ENCODE measurements around the gene USP22.

Gene USP22

DNA sequence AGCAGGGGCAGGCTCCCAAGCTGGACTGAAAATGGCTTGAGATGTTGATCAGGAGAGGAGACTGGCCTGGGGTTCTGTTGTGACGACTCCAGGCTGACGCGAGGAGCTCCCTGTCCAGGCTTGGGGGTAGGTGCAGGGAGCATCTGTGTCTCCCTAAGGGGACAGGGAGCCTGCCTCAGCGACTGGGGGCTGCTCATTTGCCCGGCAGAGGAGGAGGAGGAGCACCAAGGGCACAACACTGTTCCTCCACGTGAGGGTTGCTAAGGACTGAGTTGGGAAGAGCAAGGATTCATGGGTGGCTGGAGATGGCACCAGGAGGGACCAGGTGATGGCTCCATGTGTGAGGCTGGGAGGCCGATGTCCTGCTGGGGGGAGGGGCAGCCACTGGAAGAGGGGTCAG, 53.3 kb downstream of the USP22 start:
- Histone ChIP-seq H4K20me1 (ENCODE audit: insufficient read depth) (no peaks in the 10 kb centered on the region), H3K9ac (no peak overlapping the region), H3K27me3 (ENCODE audit: insufficient read depth, low read depth) (no peaks in the 10 kb centered on the region), H3K79me2 (ENCODE audit: insufficient read depth, low read depth) (no peaks in the 10 kb centered on the region), H3K4me1 (ENCODE audit: low read depth, poor library complexity, severe bottlenecking) (no peaks in the 10 kb centered on the region), H3K36me3 (ENCODE audit: insufficient read depth) (no peaks in the 10 kb centered on the region), H3K27ac (no peak overlapping the region), H3K4me2 (no peak overlapping the region), H3K4me3 (IDR thresholded peaks at IDR 0.05; ENCODE audit: insufficient read depth, low read depth, low read length) (no peak overlapping the region), H2AFZ (ENCODE audit: low read depth) (no peak overlapping the region)
- TF ChIP-seq, protein P1, sequence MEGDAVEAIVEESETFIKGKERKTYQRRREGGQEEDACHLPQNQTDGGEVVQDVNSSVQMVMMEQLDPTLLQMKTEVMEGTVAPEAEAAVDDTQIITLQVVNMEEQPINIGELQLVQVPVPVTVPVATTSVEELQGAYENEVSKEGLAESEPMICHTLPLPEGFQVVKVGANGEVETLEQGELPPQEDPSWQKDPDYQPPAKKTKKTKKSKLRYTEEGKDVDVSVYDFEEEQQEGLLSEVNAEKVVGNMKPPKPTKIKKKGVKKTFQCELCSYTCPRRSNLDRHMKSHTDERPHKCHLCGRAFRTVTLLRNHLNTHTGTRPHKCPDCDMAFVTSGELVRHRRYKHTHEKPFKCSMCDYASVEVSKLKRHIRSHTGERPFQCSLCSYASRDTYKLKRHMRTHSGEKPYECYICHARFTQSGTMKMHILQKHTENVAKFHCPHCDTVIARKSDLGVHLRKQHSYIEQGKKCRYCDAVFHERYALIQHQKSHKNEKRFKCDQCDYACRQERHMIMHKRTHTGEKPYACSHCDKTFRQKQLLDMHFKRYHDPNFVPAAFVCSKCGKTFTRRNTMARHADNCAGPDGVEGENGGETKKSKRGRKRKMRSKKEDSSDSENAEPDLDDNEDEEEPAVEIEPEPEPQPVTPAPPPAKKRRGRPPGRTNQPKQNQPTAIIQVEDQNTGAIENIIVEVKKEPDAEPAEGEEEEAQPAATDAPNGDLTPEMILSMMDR (conservative IDR thresholded peaks at IDR 0.05; ENCODE audit: low read depth, low read length): no peak

DNA sequence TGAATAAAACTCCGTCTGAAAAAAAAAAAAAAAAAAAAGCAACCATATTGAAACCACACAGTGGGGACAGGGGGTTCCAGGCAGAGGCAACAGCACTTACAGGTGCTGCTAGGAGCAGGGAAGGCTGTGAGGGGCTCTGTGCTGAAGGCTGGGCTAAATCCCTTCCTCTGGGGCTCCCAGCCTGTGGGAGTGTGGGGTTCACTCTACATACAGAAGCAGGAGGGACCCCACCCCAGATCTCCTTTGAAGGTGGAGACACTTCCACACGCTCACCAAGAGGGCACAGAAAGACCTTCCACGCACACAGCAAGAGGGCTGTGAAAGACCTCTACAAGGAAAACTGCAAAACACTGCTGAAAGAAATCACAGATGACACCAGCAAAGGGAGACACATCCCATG, 53.9 kb downstream of the USP22 start:
- H3K4me1 ChIP-seq (ENCODE audit: low read depth, poor library complexity, severe bottlenecking): no peaks in the 10 kb centered on the region
- H3K27me3 ChIP-seq (ENCODE audit: insufficient read depth, low read depth): no peaks in the 10 kb centered on the region
- TF ChIP-seq, protein P1 (conservative IDR thresholded peaks at IDR 0.05; ENCODE audit: low read depth, low read length): no peak
- H3K4me2 ChIP-seq: no peak overlapping the region
- no peak overlapping the region for H3K4me3 ChIP-seq (IDR thresholded peaks at IDR 0.05; ENCODE audit: insufficient read depth, low read depth, low read length)
- H3K27ac ChIP-seq: no peak overlapping the region
- H3K36me3 ChIP-seq (ENCODE audit: insufficient read depth): no peaks in the 10 kb centered on the region
- H2AFZ ChIP-seq (ENCODE audit: low read depth): no peak overlapping the region
- no peaks in the 10 kb centered on the region for H3K79me2 ChIP-seq (ENCODE audit: insufficient read depth, low read depth)
- no peaks in the 10 kb centered on the region for H4K20me1 ChIP-seq (ENCODE audit: insufficient read depth)
- H3K9ac ChIP-seq: no peak overlapping the region

DNA sequence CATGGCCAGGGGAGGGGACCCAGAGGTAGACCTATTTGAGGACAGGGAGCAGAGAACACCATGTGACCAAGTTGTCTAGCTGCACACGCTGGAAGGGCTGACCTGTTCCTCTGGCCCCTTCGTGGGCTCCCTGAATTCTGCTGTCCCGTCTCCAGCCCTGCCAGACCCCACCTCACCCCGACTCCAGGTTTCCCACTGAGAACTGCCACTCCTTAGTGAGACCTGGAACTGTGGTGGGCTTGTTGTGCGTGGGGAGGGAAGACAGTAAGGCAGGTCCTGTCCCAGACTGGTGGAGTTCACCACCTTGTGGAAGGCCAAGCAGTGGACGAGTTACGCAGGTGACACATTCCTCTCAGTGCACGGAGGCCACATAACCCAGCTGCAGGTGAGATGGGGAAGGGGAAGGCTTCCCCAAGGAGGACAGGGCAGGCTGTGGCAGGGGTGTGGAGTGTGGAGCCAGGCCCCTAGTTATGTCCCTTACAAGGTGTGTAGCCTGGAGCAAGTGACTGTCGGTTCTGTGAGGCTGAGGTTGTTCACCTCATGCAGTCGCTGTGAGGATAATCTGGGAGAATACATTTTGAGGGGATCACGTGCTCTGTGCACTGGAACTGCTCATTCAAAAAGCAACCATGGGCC, 54.7 kb downstream of the USP22 start:
- TF ChIP-seq, protein P1 (conservative IDR thresholded peaks at IDR 0.05; ENCODE audit: low read depth, low read length): no peak
- no peaks in the 10 kb centered on the region for H3K27me3 ChIP-seq (ENCODE audit: insufficient read depth, low read depth)
- H4K20me1 ChIP-seq (ENCODE audit: insufficient read depth): no peaks in the 10 kb centered on the region
- H3K27ac ChIP-seq: no peak overlapping the region
- no peaks in the 10 kb centered on the region for H3K36me3 ChIP-seq (ENCODE audit: insufficient read depth)
- H2AFZ ChIP-seq (ENCODE audit: low read depth): no peak overlapping the region
- no peak overlapping the region for H3K9ac ChIP-seq
- H3K79me2 ChIP-seq (ENCODE audit: insufficient read depth, low read depth): no peaks in the 10 kb centered on the region
- H3K4me1 ChIP-seq (ENCODE audit: low read depth, poor library complexity, severe bottlenecking): no peaks in the 10 kb centered on the region
- no peak overlapping the region for H3K4me2 ChIP-seq
- no peak overlapping the region for H3K4me3 ChIP-seq (IDR thresholded peaks at IDR 0.05; ENCODE audit: insufficient read depth, low read depth, low read length)

DNA sequence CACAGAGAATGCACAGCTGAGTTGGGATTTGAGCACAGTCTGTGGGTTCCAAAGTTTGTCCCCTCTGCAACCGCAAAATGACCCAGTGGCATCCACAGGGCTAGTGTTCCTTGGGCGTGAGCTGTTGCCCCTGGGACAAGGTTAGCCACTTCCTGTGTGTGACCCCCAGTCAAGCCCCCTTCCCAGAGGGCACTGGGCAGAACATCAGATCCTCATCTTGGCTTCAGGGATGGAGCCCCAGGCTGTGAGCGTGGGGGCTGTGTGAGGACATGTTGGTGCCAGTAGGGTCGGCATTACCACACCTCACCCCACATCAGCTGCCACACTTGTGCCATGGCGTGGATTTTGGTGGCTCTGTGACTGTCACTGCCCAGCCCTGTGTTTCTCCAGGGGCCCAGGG, 55.3 kb downstream of the USP22 start:
- TF ChIP-seq, protein P1 (conservative IDR thresholded peaks at IDR 0.05; ENCODE audit: low read depth, low read length): no peak
- no peak overlapping the region for H3K27ac ChIP-seq
- no peak overlapping the region for H3K4me2 ChIP-seq
- no peaks in the 10 kb centered on the region for H3K27me3 ChIP-seq (ENCODE audit: insufficient read depth, low read depth)
- no peaks in the 10 kb centered on the region for H3K79me2 ChIP-seq (ENCODE audit: insufficient read depth, low read depth)
- no peak overlapping the region for H3K9ac ChIP-seq
- H3K4me3 ChIP-seq (IDR thresholded peaks at IDR 0.05; ENCODE audit: insufficient read depth, low read depth, low read length): no peak overlapping the region
- H3K4me1 ChIP-seq (ENCODE audit: low read depth, poor library complexity, severe bottlenecking): no peaks in the 10 kb centered on the region
- H2AFZ ChIP-seq (ENCODE audit: low read depth): no peak overlapping the region
- no peaks in the 10 kb centered on the region for H4K20me1 ChIP-seq (ENCODE audit: insufficient read depth)
- H3K36me3 ChIP-seq (ENCODE audit: insufficient read depth): no peaks in the 10 kb centered on the region

Data from KMS-11 (cell line).